Measurements from ENCODE around the gene PPP1R9B.

The PPP1R9B gene

GRCh38 chr17:50150354-50151040 is at the start of gene PPP1R9B:
PPP1R9B (minus strand) TSS chr17:50150677; CDS start chr17:50150513, 164 bp downstream.
- DNase-seq (ENCODE audit: low read depth), result no peak

GRCh38 chr17:50199803-50200456 is 49.5 kb upstream of the PPP1R9B start:
- peak; percentile 41 for DNase-seq (ENCODE audit: low read depth)

- DNase-seq (ENCODE audit: low read depth), result no peak
Measured at GRCh38 chr17:50199211-50199802, 48.8 kb upstream of the PPP1R9B start.

DNA sequence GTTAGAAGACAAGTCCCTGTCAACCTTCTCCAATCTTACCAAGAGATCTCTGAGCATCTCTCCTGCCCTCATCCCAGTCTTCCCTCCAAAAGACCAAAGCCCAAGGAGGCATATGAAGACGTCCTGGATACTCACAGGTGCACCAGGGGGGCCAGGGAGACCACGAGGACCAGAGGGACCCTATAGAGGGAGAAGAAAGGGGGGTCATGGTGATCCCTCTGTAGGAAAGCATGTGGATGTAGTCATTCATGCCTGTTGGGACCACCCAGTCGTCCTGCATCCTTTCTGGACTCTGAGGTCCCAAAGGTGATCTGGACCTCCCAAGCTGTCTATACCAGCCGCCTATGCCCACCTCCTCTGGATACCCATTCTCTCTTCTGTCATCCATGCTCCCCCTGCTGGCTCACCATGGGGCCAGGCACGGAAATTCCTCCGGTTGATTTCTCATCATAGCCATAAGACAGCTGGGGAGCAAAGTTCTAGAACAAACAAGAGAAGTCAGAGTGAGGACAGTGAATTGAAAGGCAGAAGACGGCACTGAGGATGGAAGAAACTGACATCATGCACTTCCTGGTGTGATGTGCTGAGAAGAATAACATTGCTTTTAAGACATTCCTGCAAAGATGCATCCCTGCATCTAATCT is 47.7 kb upstream of the PPP1R9B start:
- DNase-seq (ENCODE audit: low read depth), result peak; percentile 46

DNA sequence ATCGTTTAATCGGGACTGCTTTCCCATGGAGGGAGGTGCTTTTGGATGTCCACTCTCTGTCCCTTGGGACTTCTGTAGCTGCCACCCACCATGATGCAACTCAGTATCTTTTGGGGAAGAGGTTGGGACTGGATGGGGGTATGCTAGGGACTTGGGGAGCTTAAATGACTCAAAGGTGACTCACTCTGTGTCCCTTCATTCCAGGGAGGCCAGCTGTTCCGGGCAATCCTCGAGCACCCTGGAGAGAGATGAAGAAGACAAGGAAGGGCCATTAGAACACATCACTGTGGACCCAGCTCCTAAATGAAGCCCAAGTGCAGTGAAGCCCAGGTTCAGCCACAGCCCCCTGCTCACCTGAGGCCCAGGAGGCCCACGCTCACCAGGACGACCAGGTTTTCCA is 46.3 kb upstream of the PPP1R9B start:
- DNase-seq (ENCODE audit: low read depth), result no peak

DNA sequence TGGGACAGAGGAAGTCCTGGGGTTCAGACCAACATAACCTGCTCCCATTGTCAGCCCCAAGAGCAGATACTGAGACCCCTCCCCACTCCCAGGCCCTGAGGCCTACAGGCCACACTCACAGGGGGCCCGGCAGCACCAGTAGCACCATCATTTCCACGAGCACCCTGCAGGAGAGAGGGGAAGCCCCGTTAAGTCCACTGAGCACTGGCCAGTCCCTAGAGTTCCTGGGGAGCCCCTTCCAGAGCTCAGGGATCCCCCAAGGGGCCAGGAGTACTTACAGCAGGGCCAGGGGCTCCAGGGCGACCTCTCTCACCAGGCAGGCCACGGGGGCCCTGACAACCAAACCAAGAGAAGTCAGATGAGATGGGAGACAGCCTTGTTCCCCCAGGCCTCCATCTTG is 45.6 kb upstream of the PPP1R9B start:
- DNase-seq (ENCODE audit: low read depth), result no peak

DNA sequence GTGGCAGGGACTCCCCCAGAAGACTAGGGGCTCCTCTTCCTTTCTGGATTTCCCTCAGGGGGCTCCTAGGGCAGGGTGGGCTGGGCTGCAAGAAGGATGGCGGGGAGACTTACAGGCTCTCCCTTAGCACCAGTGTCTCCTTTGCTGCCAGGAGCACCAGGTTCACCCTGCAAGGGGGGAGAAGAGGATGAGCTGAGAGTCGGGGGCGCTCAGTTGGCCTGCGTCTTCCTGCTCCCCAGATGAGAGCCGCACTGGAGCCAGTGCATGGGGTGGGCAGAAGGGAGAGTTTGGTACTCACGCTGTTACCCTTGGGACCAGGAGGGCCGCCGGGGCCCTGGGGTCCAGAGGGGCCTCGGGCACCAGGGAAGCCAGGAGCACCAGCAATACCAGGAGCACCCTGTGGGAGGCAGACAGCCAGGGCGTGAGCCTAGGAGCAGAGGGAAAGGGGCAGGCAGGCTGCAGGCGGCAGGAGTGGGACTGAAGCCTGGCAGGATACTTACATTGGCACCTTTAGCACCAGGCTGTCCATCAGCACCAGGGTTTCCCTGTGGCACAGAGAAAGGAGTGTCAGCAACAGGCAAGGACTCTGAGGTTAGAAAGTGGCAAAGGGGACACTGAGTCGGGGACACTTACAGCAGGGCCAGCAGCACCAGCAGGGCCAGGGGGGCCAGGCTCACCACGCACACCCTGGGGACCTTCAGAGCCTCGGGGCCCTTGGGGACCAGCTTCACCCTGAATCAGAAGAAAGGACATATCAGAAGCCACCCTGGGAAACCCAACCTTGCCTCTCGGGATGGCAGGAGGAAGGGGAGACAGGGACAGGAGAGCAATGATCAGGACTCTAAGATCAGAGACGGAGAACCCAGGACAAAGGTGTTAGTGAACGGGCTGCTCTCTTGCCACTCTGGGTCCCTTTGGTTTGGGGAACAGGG is 44.7 kb upstream of the PPP1R9B start:
- DNase-seq (ENCODE audit: low read depth), result no peak

GRCh38 chr17:50194140-50194933 is 43.9 kb upstream of the PPP1R9B start:
- no peak for DNase-seq (ENCODE audit: low read depth)

- DNase-seq (ENCODE audit: low read depth), result no peak
Measured at GRCh38 chr17:50192618-50193291, 42.3 kb upstream of the PPP1R9B start.

DNA sequence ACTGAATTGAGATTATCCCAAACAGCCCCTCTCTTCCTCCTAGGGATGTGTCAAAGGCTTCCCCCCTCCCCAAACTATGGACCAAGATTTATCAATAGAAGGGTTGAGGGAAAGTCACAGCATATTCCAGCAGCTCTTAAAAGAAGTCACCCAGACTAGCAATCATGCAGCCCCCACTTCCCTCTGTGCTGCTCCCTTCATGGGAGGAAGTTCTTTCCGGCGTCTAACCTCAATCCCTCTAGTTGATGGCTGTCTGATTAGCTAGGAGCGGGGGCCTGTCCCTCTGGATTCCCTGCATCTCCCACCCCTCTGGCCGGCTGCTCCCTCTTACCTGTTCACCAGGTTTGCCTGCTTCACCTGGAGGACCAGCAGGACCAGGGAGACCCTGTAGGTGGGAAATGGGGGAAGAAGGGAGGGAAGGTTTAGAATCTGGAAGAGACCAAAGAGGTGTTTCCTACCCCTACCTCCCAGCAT is 41.7 kb upstream of the PPP1R9B start:
- DNase-seq (ENCODE audit: low read depth), result no peak

- DNase-seq (ENCODE audit: low read depth), result no peak
Measured at GRCh38 chr17:50191359-50192143, 41.1 kb upstream of the PPP1R9B start.

DNA sequence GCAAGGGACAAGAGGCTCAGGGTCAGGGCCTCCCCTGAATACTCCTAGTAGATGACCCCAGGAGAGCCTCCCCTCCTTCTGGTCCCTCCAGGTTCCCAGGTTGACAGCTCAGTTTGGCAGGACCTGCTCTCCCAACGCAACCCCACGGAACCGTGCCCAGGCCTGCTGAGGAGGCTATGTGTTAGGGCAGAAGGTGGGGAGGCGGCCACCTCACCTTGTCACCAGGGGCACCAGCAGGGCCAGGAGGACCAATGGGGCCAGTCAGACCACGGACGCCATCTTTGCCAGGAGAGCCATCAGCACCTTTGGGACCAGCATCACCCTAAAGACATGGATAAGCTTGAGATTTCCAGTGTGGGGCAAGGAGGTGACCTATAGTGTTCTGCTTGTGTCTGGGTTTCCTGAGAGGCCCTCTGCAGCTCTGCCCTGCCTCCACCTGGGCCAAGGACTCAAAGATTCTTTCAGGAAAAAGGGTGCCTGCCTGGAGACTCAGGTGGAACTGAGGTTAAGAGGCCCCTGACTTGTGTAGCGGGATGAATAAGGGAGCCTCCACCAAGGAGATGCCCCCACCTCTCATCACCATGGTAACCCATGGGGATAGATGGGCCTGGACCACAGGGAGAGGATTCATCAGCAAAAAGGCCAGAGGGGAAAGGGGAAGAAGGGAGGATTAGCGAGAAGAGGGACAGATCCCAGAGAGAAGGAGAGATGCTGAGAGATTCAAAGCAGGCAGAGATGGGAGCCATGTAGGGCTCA is 40.3 kb upstream of the PPP1R9B start:
- no peak for DNase-seq (ENCODE audit: low read depth)

DNA sequence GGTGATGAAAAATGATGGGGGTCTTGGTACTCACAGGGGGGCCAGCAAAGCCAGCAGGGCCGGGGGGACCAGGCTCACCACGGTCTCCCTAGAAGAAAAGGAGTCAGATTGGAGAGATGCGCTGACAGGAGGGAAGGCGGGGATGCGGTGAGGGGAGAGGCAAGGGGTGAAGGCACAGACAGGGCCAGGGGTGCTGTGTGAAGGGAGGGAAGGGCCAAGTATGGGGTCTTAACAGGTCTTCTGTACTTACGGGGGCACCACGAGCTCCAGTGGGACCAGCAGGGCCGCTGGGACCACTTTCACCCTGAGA is 39.8 kb upstream of the PPP1R9B start:
- no peak for DNase-seq (ENCODE audit: low read depth)

DNA sequence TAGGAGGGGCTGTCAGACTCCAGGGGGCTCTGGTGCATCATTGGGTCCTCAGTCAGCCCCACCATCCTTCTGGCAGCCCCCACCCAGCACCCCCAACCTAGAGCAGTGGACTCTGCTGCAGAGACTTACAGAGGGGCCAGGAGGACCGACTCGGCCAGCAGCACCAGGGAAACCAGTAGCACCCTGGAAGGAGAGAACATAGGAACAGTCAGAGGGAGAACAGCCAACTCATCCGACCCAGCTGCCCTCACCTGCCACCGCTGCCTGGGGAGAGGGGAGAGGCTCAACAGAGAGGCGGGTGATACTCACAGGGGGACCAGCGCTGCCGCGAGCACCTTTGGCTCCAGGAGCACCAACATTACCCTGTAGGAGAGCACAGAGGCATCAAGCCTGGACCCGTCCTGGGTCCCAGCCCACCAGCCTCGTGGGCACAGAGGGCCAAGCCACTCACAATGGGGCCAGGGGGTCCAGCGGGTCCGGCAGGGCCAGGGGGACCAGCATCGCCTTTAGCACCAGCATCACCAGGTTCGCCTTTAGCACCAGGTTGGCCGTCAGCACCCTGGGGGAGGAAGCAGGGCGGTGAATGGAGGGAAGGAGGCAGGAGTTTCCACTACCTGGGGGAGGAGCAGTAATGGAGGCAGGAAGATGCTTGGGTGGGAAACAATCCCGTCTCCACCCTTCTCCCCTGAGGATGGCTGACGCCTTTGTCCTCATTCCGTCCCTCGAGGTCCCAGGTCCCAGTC is 39.2 kb upstream of the PPP1R9B start:
- DNase-seq (ENCODE audit: low read depth), result no peak

- no peak for DNase-seq (ENCODE audit: low read depth)
Measured at GRCh38 chr17:50188921-50189549, 38.6 kb upstream of the PPP1R9B start.

DNA sequence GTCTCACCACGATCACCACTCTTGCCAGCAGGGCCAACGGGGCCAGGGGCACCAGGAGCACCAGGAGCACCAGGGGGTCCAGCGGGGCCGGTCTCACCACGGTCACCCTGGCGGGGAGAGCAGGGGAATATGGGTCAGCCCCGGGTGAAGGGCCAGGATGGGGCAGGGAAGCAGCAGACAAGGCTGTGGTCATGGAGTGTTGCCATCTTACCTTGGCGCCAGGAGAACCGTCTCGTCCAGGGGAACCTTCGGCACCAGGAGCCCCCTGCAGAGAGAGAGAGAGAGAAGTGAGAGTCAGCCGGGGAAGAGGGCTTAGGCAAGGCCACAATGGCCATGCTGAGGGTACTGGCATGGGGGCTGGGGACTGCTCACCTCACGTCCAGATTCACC is 38.0 kb upstream of the PPP1R9B start:
- DNase-seq (ENCODE audit: low read depth), result no peak

- no peak for DNase-seq (ENCODE audit: low read depth)
Measured at GRCh38 chr17:50187751-50188530, 37.5 kb upstream of the PPP1R9B start.

Measured in activated gamma-delta T cell treated with anti-CD3 and anti-CD28 coated beads, Interleukin-2, amount 50 U/mL, for 16 hours (primary cell).